GM21515 (cell line): ENCODE data around the gene CKAP4.

ENCODE experiments used
- ATAC-seq: cut with Tn5 transposase; IDR thresholded peaks from one replicate; pipeline ENCODE4 v1.9.1; 2021; ENCODE audit not compliant: unreplicated experiment

CKAP4 gene

DNA sequence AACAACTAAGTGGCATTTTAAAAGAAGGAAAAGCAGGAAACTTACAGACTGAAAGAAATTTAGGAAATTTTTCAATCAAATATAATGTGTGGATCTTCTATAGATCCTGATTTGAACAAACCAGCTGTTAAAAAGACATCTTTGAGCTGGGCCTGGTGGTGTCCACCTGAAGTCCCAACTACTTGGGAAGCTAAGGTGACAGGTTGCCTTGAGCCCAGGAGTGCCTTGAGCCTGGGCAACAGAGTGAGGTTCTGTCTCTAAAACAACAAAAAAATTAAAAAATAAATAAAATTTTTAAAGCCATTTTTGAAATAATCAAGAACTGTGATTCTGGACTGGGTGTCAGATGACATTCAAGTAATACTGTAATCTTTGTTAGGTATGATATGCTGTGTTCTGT lies 7.0 kb downstream of the CKAP4 start:
- no peak for ATAC-seq

DNA sequence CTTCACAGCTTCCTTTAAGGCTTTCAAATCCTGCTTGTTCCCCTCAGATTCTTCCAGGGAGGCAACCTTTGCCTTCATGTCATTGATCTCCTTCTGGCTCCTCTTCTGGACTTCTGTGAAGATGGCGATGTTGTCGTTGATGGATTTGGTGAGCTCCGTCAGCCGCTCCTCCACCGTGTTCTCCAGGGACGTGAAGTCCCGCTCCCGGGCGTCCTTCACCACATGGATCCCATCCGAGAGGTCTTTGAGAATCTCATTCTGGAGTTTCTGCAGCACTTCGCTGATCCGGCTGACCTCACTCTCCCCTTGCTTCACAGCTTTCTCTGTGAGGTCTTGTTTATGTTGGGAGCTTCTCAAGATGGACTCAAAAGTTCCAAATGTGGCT lies 7.9 kb downstream of the CKAP4 start:
- ATAC-seq = no peak

- ATAC-seq = no peak
Observed at GRCh38 chr12:106239241-106239950, 8.4 kb downstream of the CKAP4 start.

GRCh38 chr12:106238146-106238545 lies 9.7 kb downstream of the CKAP4 start:
- no peak for ATAC-seq

DNA sequence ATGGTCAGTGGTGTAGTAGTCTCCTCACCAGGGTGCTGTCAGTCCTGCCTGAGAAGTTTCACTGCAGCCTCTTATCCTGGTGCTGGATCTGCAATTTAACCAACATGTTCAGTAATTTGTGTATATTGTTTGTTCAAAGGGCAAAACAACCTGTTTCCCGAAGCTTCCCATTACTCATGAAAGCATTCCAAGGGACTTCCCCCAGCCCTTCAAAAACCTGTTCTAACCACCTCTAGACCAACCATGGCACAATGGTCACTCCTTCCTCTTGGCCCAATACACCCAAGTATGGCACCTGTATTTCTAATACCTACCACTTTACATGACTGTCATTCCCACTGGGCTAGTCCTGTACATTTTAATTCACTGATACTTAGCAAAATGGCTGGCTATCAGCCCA lies 12.1 kb downstream of the CKAP4 start:
- ATAC-seq = no peak

GRCh38 chr12:106234449-106234848 lies 13.4 kb downstream of the CKAP4 start:
- no peak for ATAC-seq

GRCh38 chr12:106233011-106233410 lies 14.8 kb downstream of the CKAP4 start:
- ATAC-seq = no peak

DNA sequence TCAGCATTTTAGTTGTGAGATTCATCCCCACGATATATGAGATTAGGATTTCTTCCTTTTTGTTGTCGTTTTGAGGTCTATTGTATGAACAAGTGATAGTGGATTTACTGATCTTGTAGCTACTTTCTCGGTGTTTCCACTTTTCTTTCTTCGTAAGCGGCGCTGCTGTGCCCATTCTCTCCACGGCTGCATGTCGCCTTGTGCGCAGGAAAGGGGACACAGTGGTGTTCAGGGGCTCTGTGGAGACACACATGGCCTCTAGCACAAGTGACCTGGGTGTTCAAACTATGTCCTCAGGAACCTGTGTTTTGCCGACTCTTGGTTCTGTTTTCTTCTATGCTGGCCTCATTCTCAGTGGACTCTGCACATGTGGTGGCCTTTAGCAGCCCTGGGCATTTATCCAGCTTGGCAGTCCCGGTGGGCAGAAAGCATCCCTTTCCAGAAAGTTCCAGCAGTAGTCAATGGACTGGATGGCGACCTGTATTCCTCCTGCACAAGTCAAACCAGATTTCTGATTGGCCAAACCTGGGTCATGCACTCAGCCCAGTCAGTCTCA lies 18.7 kb downstream of the CKAP4 start:
- ATAC-seq = no peak

DNA sequence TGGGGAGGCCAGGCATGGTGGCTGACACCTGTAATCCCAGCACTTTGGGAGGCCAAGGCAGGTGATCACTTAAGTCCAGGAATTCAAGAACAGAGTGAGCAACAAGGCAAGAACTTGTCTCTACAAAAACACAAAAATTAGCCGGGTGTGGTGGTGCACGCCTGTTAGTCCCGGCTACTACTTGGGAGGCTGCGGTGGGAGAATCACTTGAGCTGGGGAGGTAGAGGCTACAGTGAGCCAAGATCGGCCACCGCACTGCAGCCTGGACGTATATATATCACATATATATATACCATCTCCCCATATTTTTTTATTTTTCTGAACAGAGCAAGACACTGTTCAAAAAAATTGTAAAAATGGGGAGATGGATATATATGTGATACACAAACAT lies 19.5 kb downstream of the CKAP4 start:
- no peak for ATAC-seq

- ATAC-seq = no peak
Observed at GRCh38 chr12:106227641-106228319, 20.0 kb downstream of the CKAP4 start.

- no peak for ATAC-seq
Observed at GRCh38 chr12:106226884-106227640, 20.8 kb downstream of the CKAP4 start.

DNA sequence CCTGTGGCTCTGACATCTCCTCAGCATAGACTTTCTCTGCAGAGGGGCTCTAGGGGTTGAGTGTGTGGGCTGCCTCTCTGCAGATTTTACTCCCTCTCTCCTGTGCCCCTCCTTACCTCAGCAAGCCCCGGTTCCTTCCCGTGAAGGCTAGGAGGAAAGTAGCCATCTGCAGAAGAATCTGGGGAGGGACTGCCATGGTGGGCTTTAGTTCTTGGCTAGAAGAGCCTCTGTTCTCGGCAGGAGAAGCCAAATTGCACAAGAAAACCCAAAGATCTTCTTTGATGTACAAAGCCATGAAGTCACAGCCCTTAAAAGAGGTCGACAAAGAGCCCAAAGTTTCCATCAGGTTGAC lies 23.5 kb downstream of the CKAP4 start:
- ATAC-seq = no peak

DNA sequence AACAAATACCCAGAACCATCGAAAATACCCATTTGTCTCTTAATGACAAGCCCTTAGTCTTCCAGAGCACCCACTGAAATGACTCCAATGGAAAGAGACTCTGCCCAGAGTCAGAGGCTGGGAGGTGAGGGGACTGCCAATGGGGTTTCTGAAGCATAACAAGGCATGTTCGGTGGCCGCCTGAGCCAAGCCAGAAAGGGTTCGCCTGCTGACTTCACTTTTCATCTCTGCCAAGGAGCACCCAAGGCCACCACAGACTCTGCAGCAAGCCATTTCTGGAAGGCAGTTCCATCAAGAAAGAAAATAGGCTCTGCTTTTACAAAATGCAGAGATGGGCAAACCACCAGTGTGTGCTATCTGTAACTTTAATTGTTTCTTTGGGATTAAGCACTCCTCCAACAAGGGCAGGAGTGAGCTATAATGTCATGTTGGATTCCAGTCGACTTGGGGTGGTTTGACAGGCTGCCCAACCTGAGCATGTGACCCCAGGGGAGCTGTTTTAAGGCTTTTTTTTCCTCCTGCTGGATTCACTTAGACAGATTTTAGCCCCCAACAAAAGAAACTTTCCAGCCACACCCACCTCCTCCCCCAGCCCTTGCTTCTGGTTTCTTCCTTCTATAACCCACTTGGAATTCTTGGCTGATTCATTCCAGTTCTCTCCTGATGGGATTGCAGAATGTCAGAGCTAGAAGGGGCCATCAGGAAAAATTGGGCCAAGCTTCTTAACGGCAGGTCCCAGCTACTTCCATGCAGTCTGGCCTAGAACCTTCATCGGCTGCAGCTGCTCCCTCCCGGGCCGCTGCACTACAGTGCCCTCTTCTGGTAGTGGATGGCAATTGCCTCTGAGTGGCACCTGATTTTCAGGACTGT lies 24.1 kb downstream of the CKAP4 start:
- ATAC-seq = peak; percentile 84

DNA sequence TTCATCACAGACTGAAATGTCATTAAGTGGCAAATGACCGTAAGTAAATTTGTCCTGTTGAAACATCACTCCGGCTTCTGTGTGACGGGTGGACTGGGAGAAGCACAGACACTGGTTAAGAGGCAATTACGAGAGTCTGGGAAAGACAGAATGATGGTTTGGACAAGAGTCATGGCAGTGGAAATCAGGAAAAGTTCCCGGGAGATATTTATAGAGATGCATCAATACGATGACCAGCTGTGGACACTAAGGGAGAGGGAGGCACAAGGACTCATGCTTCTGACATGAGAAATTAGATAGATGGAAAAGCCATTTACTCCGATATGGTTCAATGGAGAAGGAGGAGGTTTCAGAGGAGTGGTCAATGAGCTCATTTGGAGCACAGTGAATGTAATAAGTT lies 27.3 kb downstream of the CKAP4 start:
- no peak for ATAC-seq

DNA sequence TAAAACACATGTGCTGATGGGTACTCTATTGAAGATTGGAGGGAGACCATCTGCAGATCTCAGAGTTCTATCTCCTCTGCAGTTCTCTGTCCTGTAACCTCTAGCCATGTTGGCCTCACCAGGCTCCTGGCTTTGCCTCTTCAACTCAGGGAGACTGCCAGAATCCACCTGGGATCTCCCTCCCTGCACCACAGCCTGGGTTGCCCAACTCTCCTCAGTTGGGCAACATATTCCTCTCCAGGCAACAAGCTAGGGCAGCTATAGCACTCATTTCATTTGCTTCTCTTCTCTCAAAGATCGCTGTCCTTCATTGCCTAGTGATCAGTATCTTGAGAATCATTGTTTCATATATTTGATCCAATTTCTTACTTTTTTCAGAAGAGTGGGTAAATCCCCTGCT lies 28.8 kb downstream of the CKAP4 start:
- no peak for ATAC-seq

DNA sequence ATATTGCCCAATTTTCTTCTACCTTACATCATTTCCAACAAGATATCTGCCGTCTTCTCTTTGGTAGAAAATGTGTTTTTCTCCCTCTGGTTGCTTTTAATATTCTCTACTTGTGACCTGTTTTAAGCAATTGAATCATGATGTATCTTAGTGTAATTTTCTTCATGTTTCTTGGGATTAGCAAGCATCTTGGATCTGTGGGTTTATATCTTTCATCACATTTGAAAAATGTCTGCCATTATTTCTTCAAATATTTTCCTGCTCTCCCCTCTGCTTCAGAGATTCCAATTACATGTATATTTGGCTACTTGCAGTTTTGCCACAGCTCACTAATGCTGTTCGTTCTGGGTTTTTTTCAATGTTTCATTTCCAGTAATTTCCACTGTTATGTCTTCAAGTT lies 30.1 kb downstream of the CKAP4 start:
- no peak for ATAC-seq

DNA sequence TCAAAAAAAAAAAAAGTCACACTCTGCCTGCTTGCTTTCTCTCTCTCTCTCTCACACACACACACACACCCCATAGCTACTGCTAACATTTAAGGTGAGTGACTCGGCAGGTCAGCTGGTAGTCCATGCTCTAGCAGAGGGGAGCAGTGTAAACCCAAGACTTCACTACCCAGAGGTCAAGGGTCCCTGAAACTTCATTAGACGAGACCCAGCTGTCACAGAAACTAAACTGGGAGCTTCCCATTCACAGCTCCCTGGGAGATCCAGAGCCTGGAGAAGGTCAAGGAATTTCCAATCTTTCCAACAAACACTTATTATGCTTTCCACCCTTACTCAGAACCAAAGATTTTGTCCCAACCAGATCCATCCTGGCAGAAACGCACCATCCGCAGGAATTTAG lies 33.2 kb downstream of the CKAP4 start:
- ATAC-seq = no peak

- ATAC-seq = no peak
Observed at GRCh38 chr12:106213662-106214061, 34.2 kb downstream of the CKAP4 start.

- no peak for ATAC-seq
Observed at GRCh38 chr12:106211973-106212372, 35.8 kb downstream of the CKAP4 start.

- ATAC-seq = no peak
Observed at GRCh38 chr12:106205208-106206069, 42.4 kb downstream of the CKAP4 start.
